TTC549 (cell line): ENCODE results near the gene MDGA2.
"Not testable (repeated sequence)": the region's sequence is repeated elsewhere in the genome, so short reads cannot be mapped to it uniquely, and the experiment has no call there.

Experiments
- FAIRE-seq: peaks from 2 replicates; lab custom pipeline; 2012; peaks lifted over from hg19 to GRCh38; lab: Jason Lieb, UNC

MDGA2 gene

GRCh38 chr14:47328376-47328775 is 347.0 kb downstream of the MDGA2 start:
- no peak for FAIRE-seq

DNA sequence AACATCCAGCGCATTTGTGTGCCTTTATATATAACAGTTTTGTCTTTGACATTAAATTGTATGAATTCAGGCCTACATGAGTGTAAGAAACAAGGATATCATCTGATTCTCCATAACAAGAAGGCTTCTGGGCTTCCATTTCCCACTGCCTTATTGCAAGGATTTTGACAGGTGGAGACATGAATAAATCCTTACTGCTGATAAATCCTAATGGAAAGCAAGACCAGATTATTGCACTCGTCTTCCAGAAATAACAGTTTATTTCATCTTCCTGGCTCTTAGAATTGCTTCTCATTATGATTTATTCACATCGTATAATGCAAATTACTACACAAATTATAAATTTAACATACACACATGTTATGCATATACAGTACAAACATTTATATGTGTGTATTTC is 348.1 kb downstream of the MDGA2 start:
- FAIRE-seq, result no peak

DNA sequence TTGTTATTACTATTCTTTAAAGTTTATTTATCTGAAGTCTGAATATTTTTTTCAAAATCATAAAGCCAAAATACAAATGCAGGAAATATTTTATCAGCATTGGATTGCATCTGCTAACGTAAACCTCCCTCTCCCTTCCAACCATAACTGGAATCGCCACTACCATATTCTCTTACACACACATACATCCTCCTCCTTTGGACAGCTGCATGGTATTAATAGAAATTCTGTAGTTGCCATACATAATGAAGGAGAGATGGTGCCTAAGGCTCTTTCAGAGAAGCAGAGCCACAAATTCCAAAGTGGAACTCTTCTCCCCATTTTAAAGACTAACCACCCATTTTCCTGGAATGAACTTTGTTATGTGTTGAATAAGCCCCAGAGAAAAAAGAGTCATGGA is 352.7 kb downstream of the MDGA2 start:
- no peak for FAIRE-seq

DNA sequence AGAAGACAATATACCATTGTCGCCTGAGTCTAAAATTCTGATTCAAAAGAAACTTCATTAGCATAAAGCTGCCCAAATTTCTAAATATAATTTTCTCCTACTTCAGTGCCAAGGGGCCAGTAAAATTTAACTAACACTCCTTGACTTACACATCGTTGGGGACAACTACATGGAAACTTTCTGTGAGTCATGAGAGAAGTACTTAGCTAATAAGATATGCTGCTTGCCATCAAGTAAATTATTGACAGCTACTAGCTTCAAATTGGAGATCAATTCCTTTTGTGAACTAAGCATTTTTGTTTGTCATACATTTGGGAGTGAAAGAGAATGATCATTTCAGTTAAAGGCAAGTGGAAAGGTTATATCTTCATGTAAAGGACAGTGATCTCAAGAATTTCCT is 373.3 kb downstream of the MDGA2 start:
- no peak for FAIRE-seq

- no peak for FAIRE-seq
These were observed 374.6 kb downstream of the MDGA2 start for GRCh38 chr14:47300796-47301195.

DNA sequence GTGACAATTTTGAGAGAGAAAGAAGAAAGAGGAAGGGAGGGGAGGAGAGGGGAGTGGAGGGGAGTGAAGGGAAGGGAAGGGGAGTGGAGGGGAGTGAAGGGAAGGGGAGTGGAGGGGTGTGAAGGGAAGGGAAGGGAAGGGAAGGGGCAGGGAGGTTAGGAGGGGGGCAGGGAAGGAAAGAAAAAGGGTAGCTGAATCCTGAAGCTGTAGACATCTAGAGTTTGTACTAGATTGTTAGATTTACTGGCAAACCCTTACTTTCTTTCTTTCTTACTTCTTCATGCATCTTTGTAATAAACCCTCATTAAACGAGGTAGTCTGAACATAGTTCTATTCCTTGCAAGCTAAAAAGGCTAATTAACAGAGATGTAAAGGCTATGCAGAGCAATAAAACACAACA is 378.0 kb downstream of the MDGA2 start:
- no peak for FAIRE-seq

DNA sequence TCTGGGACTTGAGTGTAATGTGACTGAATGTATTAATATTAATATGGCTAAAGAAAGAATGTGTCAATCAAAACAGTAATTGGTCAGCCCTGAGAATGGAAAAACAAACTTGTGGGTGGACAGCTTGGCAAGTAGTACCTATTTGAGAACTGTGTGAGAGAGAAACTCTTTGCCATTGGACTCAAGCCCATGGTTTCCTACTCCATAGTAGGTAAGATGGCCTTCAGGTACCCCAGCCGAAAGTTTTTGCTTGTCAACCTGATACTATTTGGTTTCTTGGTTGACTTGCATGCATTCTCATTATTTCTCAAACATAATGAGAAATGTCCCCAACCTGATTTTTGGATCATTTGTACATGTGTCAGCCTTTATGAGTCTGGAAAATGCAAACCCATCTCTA is 391.1 kb downstream of the MDGA2 start:
- FAIRE-seq, result no peak

- not testable (repeated sequence) for FAIRE-seq
These were observed 393.6 kb downstream of the MDGA2 start for GRCh38 chr14:47281761-47282160.

DNA sequence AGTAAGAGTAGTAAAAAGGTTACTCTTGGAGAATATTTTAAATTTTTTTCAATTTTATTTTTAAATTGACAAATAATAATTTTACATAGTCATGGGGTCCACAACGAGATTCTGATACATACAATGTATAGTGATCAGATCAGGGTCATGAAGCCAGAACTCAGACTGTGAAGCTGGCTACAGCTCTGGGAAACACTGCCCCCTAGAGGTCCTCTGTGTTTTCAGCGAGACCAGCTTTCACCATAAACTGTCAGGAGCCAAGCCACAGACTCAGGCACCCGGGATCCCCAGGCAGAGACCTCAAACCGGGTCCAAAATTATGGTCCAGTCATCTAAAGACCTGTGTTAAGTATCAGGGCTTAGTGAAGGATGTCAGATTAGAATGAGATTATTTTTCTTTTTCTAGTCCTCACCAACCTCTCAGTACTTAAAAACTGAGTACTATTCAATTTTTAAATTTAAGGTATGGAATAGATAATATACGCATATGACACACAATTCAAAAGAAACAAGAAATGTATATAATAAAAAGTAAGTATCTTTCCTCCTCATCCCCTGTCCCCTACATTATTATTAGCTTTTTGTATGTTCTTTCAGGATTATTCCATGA is 397.1 kb downstream of the MDGA2 start:
- peak; percentile 37 for FAIRE-seq

- no peak for FAIRE-seq
These were observed 397.7 kb downstream of the MDGA2 start for GRCh38 chr14:47277703-47278102.

DNA sequence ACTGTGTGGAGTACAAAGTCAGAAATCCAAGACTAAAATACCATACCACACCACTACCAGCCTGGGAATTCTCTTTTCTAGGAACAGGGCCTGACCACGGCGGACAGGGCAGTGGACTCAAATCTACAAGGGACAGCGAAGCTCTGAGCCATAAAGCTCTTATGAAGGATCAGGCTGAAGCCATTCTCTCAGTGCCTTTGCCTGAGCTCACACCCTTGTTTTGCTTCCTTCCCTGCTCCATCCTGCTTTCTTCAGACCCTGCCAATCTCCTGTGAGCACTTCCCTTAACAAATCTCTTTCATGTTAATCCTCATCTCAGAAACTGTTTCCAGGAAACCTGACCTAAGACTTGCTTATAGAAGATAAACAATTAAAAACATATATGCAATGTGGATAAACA is 398.5 kb downstream of the MDGA2 start:
- FAIRE-seq, result no peak

DNA sequence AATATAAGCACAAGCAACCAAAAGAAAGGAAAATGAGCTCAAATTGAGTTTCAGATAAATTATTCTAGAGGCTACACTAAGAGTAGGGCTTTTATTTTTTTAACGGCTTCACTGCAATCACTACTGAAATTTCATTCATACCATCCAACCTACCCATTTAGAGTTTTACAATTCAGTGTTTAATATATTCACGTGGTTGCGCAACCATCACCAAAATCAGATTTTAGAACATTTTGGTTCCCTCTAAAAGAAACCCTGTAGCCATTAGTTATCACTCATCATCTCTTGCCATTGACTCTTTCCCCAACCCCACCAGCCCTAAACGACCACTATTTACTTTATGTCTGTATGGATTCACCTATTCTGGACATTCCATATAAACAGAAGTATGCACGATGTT is 401.5 kb downstream of the MDGA2 start:
- no peak for FAIRE-seq

DNA sequence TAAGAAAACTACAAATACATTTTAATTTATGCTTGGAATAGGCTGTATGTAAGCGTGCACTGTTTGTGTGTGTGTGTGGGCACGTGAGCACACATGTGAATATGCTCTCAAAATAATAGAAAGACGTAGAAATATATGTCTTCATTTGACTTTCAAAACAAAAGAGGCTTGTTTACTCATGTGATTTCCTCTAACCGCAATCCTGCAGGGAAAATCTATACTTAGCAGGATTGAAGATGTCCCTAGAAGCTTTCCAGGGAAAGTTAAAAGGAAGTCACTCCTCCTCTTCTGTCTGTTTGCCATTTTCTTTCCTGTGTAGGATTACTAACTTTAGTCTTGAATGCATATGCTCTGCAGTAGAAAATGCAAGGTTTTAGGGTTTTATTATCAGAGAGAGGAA is 404.7 kb downstream of the MDGA2 start:
- FAIRE-seq, result no peak

DNA sequence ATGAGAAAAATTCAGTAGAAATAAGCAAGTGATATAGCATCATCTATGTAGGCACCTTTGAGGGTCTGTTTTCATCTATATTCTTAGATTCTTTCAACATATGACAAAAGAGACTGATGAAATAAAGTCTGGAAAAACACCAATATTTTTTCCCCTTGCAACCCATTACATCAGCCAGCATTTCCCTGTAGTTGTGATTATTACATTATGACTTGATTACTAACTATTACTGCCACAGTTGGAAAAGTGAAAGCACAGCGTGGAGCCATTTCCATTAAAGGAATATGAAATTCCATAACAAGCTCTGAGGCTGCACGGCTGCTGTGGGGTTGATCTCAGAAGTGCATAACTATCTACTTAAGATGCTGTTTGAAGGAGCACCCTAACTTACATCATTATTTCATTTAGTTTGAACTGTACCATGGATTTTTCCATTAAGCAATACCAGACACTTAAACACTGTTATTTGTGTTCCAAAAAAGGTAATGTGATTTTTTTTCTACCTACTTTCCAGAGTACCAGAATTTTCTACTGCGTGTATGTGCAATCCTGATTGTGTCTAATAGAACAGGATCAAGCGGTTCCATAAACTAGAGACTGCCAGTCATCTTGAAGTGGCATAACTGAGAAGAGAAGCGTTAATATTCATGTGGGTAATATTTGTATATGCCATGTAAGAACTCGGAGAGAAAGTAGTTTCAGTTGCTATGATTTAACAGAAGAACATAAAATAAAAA is 405.5 kb downstream of the MDGA2 start:
- FAIRE-seq, result no peak

DNA sequence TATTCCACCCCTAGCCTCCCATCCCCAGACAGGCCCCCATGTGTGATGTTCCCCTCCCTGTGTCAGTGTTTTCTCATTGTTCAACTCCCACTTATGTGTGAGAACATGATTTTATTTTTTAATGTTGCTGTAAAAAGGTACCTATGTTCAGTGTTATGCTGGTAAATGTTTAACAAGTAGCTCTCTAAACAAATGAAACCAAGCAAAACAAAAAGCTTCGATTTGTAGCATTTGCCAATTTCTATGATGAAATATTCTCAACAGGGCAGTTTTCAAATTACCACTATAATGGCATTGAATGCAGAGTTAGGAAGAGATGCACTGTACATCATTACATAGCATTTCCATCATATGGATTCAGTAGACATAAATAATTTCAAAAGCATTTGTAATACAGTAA is 410.6 kb downstream of the MDGA2 start:
- FAIRE-seq, result no peak

DNA sequence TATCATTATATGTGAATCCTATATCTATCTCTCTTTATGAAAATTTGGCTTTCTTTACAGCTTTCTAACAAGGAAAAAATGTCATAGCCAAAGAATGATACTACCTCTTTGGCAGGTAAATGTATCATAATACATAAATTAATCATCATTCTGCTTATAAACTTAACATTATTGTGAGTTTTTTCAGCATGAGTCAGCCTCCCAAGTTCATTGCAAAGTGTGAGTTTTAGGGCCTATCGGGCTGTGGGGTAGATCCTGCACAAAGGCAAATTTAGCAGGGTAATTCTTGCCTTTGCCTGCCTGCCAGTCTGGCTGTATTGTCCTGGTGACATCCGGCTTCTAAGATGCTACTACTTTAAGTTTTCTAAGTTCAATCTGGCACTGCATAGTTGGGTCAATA is 412.6 kb downstream of the MDGA2 start:
- FAIRE-seq, result no peak

DNA sequence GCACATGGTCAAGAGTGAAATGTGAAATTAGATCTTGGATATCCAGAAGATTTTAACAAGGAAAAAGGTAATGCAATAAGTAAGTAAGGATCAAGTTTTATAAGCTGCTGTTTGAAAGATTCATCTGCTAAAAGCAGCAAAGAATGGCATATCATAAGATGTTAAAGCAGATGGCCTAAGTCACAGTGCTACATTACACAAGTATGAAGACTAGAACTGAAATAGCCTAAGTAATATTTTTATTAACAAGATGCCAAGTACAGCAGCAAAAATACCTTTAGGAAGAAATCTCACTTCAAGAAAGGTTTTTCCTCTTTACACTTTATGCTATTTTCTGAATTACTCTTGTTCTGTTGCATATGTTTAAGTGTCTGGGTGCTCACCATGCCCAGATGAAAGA is 414.1 kb downstream of the MDGA2 start:
- FAIRE-seq, result no peak

DNA sequence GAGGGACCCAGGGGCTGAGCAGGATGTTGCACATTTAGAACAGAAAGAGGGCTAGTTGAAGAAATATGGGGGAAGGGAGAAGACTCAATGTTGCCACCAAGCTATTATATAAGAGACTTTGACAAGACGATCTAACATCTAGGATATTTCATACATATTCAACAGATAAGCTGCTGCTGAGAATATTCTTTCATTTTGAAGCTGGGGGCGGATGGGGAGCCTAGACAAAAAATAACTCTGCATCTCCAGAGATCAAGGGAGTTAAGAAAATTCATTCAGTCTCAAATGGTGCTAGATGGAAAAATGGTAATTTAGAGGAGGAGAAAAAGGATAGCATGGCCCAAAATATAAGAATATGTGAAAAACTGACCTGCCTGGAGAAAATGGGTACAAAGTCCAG is 415.6 kb downstream of the MDGA2 start:
- FAIRE-seq, result no peak

GRCh38 chr14:47257013-47257412 is 418.4 kb downstream of the MDGA2 start:
- no peak for FAIRE-seq

- no peak for FAIRE-seq
These were observed 422.6 kb downstream of the MDGA2 start for GRCh38 chr14:47252802-47253201.

DNA sequence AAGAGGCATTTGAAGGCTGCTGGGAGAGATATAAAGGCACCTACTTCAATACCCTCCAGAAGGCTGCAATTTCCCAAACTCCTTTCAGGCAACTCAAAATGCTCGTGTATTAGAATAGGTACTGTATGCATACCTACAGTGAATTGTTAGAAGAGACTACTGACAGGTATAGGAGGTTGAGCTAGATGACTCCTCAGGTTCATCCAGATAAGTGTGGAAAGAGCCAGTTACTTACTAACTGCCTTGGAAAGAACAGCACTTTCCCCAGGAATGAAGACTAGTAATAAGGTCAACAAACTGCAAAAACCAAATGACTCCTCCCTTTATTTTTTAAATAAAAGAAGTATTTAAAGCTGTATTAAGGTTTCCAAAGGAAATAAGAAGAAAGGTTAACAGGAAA is 429.0 kb downstream of the MDGA2 start:
- FAIRE-seq, result no peak

GRCh38 chr14:47242579-47242978 is 432.8 kb downstream of the MDGA2 start:
- FAIRE-seq, result not testable (repeated sequence)

DNA sequence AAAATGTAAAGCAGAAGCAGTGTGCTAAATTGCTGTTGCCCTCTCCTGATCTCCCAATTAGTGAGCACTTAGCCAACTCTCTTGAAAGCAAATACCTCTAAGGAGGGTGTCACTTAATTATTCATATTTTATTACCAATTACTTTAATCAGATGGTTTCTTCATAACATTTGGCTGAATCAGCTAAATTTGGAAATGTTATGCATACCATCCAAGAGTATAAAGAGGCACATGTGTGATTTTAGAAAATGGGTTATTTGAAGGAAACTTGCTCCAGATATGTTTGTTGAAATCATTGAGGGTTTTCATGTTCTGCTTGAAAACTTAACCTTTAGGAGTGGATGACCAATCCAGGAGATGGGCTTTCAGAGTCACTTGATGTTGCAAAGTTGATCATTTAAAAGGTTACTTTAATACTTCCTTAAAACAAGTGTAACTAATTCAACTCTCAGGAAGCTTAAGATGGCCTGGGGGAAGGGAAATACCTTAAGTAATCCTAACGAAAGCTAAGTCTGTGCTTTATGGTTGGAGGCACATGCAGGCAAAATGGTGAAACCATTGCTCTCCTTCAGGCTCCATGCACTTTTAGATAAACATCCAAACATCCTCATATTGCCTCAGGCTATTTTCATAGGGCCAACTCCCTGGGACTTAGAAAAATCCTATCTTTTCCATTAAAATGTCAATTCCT is 434.5 kb downstream of the MDGA2 start:
- no peak for FAIRE-seq

GRCh38 chr14:47235619-47236018 is 439.8 kb downstream of the MDGA2 start:
- FAIRE-seq, result no peak
